Central memory CD4-positive, alpha-beta T cell (primary cell): ENCODE measurements around the gene C2CD4A.

Experiments used
- DNase-seq: peaks from one replicate; pipeline ENCODE4 v3.0.0; 2022

C2CD4A gene

GRCh38 chr15:62060113-62060895 is 6.5 kb upstream of the C2CD4A start, which contains the start of gene VPS13C:
Gene VPS13C, minus strand, starts transcription at chr15:62060447. Its CDS starts 73 bp downstream, at chr15:62060374.
- peak; percentile 94 for DNase-seq

GRCh38 chr15:62060896-62061280 is 5.9 kb upstream of the C2CD4A start:
- DNase-seq: no peak

DNA sequence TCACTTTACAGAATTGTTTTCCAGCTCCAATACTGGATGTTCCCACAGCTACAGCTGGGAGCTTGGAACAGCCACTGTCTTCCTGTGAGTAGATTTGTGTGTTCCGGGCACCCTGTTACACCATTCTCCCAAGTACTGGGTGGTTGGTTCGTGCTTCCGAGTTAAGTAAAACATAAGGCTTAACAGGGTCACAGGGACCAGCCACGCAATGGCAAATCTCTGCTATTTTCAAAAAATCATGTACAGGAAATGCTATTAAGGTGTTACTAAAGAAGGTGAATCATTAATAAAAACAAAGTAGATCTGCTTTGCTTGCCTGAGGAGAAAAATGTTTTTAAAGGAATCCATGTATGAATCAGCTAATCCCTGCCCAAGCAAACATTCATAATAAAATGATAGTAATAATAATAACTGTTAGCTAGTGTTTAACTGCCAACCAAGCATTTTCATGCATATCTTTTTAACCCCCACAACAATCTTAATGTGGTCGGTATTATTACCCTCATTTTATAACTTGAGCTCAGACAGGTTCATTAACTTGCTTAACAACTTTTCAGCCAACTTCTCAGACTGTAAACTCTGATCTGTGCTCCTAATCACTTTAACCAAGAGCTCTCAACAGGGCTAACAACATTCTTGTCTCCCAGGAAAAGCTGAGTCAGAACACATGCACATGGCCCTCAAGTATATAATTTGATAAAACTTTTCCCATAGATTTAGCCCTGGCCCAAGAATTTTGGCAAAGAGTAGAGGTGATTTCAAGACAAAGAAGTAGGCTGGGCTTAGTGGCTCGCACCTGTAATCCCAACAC is 2.7 kb upstream of the C2CD4A start:
- DNase-seq: no peak

GRCh38 chr15:62067448-62068044 is 769 bp downstream of the C2CD4A start:
- DNase-seq: no peak

DNA sequence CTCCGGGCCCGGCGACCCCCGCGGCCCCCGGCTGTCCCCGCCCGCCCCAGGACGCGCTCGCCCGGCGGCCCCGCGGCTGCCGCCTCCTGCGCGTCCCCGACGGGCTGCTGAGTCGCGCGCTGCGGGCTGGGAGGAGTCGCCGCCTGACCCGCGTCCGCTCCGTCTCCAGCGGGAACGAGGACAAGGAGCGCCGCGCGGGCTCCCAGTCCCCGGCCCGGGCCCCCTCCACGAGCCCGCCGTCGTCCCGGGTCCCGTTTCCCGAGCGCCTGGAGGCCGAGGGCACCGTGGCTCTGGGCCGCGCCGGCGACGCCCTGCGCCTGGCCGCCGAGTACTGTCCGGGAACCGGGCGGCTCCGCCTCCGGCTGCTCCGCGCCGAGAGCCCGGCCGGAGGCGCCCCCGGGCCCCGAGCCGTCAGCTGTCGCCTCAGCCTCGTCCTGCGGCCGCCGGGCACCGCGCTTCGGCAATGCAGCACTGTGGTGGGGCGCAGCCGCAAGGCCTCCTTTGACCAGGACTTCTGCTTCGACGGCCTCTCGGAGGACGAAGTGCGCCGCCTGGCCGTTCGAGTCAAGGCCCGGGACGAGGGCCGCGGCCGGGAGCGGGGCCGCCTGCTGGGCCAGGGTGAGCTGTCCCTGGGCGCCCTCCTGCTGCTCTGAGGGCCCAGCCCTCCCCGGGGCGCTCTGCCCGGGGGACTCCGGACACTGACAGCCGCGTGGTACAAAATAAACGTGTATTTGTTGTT is 1.5 kb downstream of the C2CD4A start:
- DNase-seq: no peak

GRCh38 chr15:62068810-62069167 is 2.0 kb downstream of the C2CD4A start:
- no peak for DNase-seq

DNA sequence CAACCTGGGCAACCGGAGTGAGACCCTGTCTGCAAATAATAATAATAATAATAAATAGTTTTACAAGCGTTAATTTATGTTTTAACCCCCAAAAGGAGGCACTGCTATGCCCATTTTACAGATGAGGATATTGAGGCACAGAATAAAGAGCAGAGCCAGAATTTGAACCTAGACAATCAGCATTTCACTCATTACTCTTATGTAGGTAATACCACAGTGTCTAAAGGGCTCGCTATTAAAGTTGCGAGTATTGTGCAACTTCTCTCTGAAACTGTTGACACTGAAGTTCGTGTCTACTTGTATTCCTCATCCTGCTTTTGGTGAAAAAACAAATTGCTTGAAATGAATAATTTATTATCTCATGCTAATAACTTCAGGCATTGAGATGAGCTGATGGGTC is 2.8 kb downstream of the C2CD4A start:
- DNase-seq: no peak

DNA sequence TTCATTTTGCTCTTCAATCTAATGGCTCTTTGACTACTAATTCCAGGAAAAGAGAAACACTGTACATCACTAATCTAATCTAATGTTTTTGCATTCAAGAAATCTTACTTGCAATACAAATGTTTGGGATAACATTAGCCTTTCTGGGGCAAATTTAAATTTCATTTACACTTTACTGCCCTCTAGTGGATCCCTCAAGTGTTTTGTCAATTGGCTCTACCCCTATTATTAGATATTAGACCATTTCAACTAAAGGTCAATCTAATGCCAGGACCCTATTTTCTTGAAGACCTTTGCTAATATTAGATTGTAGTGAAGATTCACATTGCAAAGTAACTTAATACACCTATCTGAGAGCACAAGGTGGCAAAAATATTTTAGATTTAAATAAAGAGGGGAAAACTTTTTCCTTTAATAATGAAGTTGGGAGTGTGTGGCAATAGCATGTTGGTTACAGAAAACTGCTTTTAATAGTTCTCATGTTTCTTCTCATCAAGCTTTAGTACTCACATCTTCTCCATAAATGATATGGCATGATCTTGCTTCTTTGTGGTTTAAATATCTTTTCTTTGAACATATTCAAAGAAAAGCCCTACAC is 5.0 kb downstream of the C2CD4A start:
- peak; percentile 26 for DNase-seq

DNA sequence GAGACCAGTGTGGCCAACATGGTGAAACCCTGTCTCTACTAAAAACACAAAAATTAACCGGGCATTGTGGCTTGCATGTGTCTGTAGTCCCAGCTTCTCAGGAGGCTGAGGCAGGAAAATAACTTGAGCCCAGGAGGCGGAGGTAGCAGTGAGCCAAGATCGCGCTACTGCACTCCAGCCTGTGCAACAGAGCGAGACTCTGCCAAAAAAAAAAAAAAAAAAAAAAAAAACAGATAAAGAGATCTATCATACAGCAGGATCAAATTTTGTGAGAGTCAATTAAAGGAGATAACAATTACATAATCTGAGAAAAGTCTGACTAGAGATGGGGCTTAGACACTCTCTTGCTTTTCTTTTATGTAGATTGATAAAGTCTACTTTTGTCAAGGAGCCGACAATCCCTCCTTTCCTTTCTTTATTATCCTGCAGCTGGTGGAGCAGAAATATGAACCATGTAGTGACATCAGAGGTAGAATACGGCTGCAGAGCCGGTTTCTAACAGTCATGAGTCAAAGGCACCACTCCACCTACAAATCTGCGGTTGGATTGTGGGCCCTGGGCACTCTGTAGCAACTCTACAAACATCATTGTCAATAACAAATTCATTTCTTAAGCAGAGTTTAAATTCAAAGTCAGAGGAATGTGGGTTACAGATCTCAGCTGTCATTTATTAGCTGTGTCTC is 9.0 kb downstream of the C2CD4A start:
- no peak for DNase-seq

DNA sequence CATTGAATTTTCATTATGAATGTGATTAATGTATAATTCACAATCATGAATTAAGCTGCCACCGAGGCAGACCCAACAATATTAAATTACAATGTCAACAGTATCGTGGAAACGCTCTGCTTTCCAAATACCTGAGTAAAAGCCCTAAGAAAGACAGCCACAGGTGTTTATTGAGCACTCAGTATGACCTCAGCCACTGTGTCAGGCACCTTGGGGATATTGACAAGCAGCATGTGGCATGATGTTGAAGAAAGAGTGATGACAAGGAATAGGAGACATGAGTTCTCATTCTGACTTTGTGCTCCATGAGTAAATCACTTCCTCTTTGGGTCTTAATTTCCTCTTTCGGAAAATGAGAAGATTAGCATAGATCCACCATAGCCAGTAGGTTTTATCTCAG is 12.8 kb downstream of the C2CD4A start:
- no peak for DNase-seq

- no peak for DNase-seq
These were observed 16.7 kb downstream of the C2CD4A start for GRCh38 chr15:62083194-62084154.

- DNase-seq: no peak
These were observed 19.0 kb downstream of the C2CD4A start for GRCh38 chr15:62085740-62086139.

GRCh38 chr15:62087671-62088352 is 21.0 kb downstream of the C2CD4A start:
- DNase-seq: no peak

DNA sequence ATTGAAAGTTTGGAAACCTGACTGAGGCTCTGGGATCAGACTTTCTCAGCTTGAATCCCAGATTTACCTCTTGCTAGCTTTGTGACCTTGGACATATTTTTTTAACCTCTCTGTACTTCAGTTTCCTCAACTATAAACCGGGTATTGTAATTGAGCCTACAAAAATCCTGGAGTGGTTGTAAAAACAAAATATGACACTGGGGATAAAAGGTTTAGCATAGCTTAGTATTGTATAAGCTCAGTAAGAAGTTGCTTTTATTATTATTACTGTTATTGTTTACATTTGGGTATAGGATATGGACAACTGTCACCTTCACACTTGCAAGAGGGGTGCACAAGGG is 21.5 kb downstream of the C2CD4A start:
- DNase-seq: no peak

GRCh38 chr15:62089616-62090015 is 22.8 kb downstream of the C2CD4A start:
- no peak for DNase-seq

GRCh38 chr15:62090988-62091387 is 24.2 kb downstream of the C2CD4A start:
- no peak for DNase-seq

DNA sequence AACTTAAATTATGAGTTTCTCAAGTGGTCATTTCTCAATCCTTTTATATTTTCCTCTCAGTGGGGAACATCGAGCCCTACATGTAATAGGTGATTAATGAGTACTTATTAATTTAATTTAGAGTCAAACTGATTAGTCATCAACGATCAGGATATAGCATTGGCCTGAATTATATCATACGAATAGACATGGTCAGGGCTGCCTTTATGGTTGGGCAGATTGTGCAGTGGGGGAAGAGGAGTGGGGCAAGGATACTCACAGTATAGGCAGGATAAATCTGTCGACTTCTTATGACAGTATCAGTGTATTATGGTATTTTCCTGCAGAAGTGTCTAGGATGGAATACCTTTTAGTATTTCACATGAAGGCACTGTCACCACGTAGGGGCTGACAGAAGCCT is 27.0 kb downstream of the C2CD4A start:
- DNase-seq: no peak

DNA sequence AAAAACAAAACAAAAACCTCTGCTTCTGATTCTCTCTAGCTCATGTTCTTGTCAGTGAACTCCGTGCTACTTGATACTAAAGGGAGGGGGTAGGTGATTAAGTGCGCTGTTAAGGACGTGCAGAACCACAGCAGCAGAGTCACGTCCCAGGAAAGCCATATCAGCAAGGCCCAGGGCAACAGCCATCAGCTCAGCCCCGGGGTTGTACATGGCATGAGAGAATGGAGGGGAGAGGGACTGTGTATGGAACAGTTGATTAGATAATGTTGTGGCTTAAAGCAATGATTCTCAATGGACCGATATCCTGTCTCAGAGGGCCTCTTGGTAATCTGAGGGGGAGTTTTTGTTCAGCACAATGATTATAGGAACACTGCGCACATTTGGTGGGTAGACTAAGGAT is 27.6 kb downstream of the C2CD4A start:
- no peak for DNase-seq

DNA sequence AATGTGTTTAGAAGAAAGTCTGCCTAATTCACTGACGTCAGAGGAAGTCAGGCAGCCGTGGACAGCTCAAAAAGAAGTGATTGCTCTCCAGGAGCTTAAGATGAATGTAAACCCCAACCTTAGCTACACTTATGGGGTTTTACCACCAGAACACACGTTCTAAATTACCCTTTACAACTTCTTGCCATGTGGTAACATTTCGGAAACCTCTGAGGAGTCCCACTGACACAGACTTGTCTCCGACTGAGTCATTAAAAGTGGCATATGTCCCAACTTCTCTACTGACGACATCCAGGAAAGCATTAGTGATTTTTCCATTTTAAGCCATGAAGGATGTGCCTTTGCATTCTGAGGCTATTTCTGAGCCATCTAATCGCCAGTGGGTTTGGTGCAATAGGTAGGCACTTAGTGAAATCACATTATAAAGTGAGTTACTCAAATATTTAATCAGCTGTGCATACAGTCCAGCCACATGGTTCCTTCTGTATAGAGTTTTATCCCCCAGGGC is 32.4 kb downstream of the C2CD4A start:
- no peak for DNase-seq

DNA sequence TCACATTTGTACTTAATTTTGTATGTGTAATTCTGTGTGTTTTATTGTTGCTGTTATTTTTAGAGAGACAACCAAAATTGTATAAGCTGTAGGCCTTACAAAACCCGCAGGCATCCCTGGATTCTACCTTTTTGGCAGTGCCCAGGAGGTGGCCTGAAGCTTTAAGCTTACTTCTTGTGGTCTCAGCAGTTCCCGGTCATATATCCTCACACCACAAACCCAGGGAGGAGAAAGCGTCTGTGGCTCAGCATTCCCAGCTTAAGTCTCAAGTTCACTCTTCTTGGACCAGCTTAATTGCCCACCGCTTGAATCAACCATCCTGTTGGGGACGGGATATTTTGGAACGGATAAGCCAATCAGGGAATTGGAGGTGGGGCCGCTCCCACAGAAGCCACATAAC is 36.7 kb downstream of the C2CD4A start:
- DNase-seq: no peak
